Testis (tissue), 3 donors: ENCODE results near the gene ZFP57. TPM values are rescaled to one million over a fixed set of nuclear protein-coding genes. Genes with fewer than 3 reads are reported as not detected.

Source experiments
- DNase-seq: peaks from one replicate; pipeline ENCODE4 v3.0.0-alpha.2; 2019
- H3K27ac ChIP-seq, 2 donors: fragments of 200-600 bp; sonication (generic); one replicate each; pipeline ENCODE4 v1.5.1; 2019
- H3K27me3 ChIP-seq: fragments of 200-600 bp; sonication (generic); one replicate; pipeline ENCODE4 v1.5.1; 2019
- H3K36me3 ChIP-seq: fragments of 200-600 bp; sonication (generic); one replicate; pipeline ENCODE4 v1.5.1; 2017; ENCODE audit warnings: low read depth; ENCODE audit errors: missing control alignments
- H3K4me1 ChIP-seq: fragments of 200-600 bp; sonication (generic); one replicate; pipeline ENCODE4 v1.5.1; 2019
- H3K4me3 ChIP-seq, 2 donors: fragments of 200-600 bp; sonication (generic); one replicate each; pipeline ENCODE4 v1.5.1; 2017 to 2019
- H3K9me3 ChIP-seq: fragments of 200-600 bp; sonication (generic); one replicate; pipeline ENCODE4 v1.5.1; 2017
- CTCF ChIP-seq, 3 experiments: fragments of 450-650 bp in 2 of 3; fragments of 200-600 bp in 1 of 3; sonication (generic) in 1 of 3; IDR thresholded peaks; one replicate each; pipeline ENCODE4 v1.5.1; 2016 to 2019; ENCODE audit warnings: antibody characterized with exemption in 3 of 3, mild to moderate bottlenecking in 2 of 3, moderate library complexity in 1 of 3
- POLR2A ChIP-seq: fragments of 450-650 bp; IDR thresholded peaks from one replicate; pipeline ENCODE4 v1.6.1; 2017; ENCODE audit warnings: antibody characterized with exemption, mild to moderate bottlenecking, moderate library complexity
- WGBS, 2 donors: methylation state at CpG; one replicate each; pipeline ENCODE4 v1.1.5; 2018; 5-methylcytosine and 5-hydroxymethylcytosine counted together
- intact Hi-C: fragments of 100-400 bp; cut with DNase I; formaldehyde crosslinking; loops from one replicate; pipeline ENCODE4 v1.15.1; 2023; ENCODE audit warnings: low total_unique reads
- polyA plus RNA-seq: library from polyadenylated mRNA; stranded (reverse); fragments of 350-450 nt; fragmentation: Illumina TruSeq; extraction: RNeasy Lipid Tissue Mini Kit (QIAGEN cat#74804); gene quantifications from one replicate; pipeline ENCODE4 v1.2.3, GENCODE V29; 2014; ENCODE audit warnings: low read depth, low replicate concordance; ENCODE audit not compliant: insufficient read depth
- total RNA-seq, 2 donors: library from RNA; depleted of rRNA; stranded (reverse); fragments of >200 nt; gene quantifications; one replicate each; pipeline ENCODE4 v1.2.3, GENCODE V29; 2016

ZFP57 gene
- total and polyA plus RNA-seq, 3 donors from 2014 or later = 0.91 to 1.6 (median 1.4) TPM

DNA sequence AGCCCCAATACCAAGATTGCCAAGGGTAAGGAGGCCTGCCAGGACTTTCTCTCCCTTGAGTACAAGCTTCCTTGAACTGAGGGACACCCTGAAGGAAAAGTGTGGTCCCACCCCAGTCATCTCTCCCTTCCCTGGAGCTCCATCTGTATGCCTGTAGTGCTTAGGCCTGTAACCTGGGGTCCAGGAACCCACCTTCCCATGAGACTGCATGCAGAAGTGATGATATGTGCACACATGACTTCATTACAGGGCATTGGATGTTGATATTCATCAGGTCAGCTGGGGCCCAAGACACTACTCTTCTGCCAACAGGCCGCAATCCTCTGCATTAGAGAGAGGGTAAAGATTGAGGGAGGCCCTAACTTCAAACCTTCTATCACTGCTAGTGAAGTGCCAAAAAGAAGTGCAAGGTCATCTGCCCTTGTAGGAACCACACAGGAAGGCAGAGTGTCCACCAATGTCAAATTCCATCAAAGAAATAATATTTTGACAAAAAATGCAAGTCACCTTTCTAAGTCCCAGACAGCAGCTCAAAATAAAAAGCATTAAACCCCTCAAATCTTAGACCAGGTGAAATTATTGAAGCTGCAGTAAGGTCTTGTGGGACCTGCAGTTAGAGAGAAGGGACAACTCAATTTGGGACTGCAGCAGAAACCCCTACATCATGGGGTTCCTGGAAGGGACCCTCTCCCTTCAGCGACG, 47.4 kb upstream of the ZFP57 start:
- Histone ChIP-seq H3K36me3 (no peaks in the 10 kb centered on the region), H3K4me1 (peaks cover 4% of the 10 kb centered on the region), H3K27ac (no peak overlapping the region), H3K9me3 (no peaks in the 10 kb centered on the region), H3K4me3 (no peak overlapping the region), H3K27me3 (no peaks in the 10 kb centered on the region)
- TF ChIP-seq POLR2A (no peak), CTCF (IDR thresholded peaks at IDR 0.05) (no peak)
- intact Hi-C loops = no loop called here
- no peak for DNase-seq
- WGBS, 2 donors = 85 to 95% methylated on average over 3 of the region's 3 CpGs

DNA sequence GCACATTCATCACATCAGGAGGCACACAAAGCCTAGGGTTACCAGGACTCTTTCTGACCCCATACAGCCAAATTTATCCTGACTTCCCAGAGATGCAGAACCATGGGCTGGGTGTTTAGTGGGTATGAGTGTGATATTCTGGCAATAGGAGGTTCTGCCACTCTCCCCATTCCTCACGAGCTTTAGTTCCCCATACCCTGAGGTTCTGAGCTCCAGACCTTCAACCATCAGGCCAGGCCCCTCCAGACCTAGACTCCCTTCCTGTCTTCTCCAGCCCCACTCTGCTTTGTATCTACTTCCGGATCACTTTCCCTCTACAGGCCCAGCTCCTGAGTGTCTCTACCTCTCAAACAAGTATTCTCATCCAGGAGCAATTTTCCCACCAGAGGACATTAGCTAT, 46.7 kb upstream of the ZFP57 start:
- no peaks in the 10 kb centered on the region for H3K9me3 ChIP-seq
- H3K27me3 ChIP-seq = no peaks in the 10 kb centered on the region
- no peak overlapping the region for H3K27ac ChIP-seq
- intact Hi-C loops = no loop called here
- TF ChIP-seq CTCF (IDR thresholded peaks at IDR 0.05) (no peak), POLR2A (no peak)
- H3K4me3 ChIP-seq = no peak overlapping the region
- WGBS, 2 donors = 61 to 65% methylated on average over 2 of the region's 2 CpGs
- H3K4me1 ChIP-seq = peaks cover 4% of the 10 kb centered on the region
- H3K36me3 ChIP-seq = no peaks in the 10 kb centered on the region
- DNase-seq = no peak

- no peaks in the 10 kb centered on the region for H3K36me3 ChIP-seq
- no peak for TF ChIP-seq POLR2A
- TF ChIP-seq CTCF (IDR thresholded peaks at IDR 0.05) = no peak
- H3K27ac ChIP-seq = no peak overlapping the region
- intact Hi-C loops = no loop called here
- H3K4me1 ChIP-seq = peaks cover 4% of the 10 kb centered on the region
- no peak for DNase-seq
- H3K9me3 ChIP-seq = no peaks in the 10 kb centered on the region
- no peak overlapping the region for H3K4me3 ChIP-seq
- WGBS, 2 donors = 93% methylated on average over 9 of the region's 9 CpGs
- no peaks in the 10 kb centered on the region for H3K27me3 ChIP-seq
Observed at GRCh38 chr6:29726571-29727194, 45.7 kb upstream of the ZFP57 start.

DNA sequence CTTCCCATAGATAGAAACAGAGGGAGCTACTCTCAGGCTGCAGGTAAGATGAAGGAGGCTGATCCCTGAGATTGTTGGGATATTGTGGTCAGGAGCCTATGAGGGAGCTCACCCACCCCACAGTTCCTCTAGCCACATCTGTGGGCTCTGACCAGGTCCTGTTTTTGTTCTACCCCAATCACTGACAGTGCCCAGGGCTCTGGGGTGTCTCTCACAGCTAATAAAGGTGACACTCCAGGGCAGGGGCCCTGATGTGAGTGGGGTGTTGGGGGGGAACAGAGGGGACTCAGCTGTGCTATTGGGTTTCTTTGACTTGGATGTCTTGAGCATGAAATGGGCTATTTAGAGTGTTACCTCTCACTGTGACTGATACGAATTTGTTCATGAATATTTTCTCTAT, 45.0 kb upstream of the ZFP57 start:
- Histone ChIP-seq H3K27ac (no peak overlapping the region), H3K4me3 (no peak overlapping the region), H3K9me3 (no peaks in the 10 kb centered on the region), H3K4me1 (peaks cover 4% of the 10 kb centered on the region), H3K27me3 (no peaks in the 10 kb centered on the region), H3K36me3 (no peaks in the 10 kb centered on the region)
- WGBS, 2 donors = 75 to 87% methylated on average over 1 of the region's 1 CpG
- intact Hi-C loops = no loop called here
- TF ChIP-seq POLR2A (no peak), CTCF (IDR thresholded peaks at IDR 0.05) (no peak)
- DNase-seq = no peak
